Stomach smooth muscle (tissue), 2 donors: ENCODE data around the gene ADAM22.
A peak's percentile ranks its signal among the peaks of the same experiment; 100 is the strongest.
"Not testable (repeated sequence)": the region's sequence is repeated elsewhere in the genome, so short reads cannot be mapped to it uniquely, and the experiment has no call there.

ENCODE experiments used
- H3K27ac ChIP-seq: one replicate; pipeline ENCODE4 v1.7.0; 2013; ENCODE audit warnings: mild to moderate bottlenecking, low read length, inconsistent platforms
- H3K27me3 ChIP-seq, 2 donors: one replicate each; pipeline ENCODE4 v1.7.0; 2013; ENCODE audit warnings: low read length in 2 of 2; ENCODE audit not compliant: insufficient read depth in 2 of 2, control insufficient read depth in 1 of 2
- H3K36me3 ChIP-seq, 2 donors: one replicate each; pipeline ENCODE4 v1.7.0; 2013; ENCODE audit warnings: low read length in 2 of 2; ENCODE audit not compliant: control insufficient read depth in 2 of 2, insufficient read depth in 2 of 2
- H3K4me1 ChIP-seq: one replicate; pipeline ENCODE4 v1.7.0; 2013; ENCODE audit warnings: low read length; ENCODE audit not compliant: control insufficient read depth, insufficient read depth
- H3K4me3 ChIP-seq, 2 donors: one replicate each; pipeline ENCODE4 v1.7.0; 2013; ENCODE audit warnings: low read length in 2 of 2
- H3K9ac ChIP-seq, 2 donors: one replicate each; pipeline ENCODE4 v1.7.0; 2013; ENCODE audit warnings: low read length in 2 of 2, mild to moderate bottlenecking in 1 of 2
- H3K9me3 ChIP-seq, 2 donors: one replicate each; pipeline ENCODE4 v1.7.0; 2013; ENCODE audit warnings: low read length in 2 of 2; ENCODE audit not compliant: control insufficient read depth in 2 of 2
- donor health status: healthy.
- donor health status: Pancreatic carcinoma.

ADAM22 gene

DNA sequence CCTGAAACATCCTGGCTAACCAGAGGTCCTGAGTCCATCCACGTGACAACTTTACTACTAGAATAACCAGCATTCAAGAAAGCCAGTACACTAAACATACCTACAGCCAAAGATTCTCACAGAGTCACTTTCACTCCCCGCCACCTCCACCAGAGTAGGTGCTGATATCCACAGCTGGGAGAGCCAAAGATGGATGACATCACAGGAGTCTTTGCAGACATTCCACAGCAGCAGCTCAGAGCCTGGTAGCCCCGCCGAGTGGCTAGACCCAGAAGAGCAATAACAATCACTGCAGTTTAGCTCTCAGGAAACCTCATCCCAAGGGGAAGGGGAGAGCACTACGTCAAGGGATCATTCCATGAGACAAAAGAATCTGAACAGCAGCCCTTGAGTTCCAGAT, 13.5 kb upstream of the ADAM22 start:
- no peaks in the 10 kb centered on the region for H3K27me3 ChIP-seq
- H3K9ac ChIP-seq: no peak overlapping the region
- H3K4me3 ChIP-seq: no peak overlapping the region
- no peaks in the 10 kb centered on the region for H3K36me3 ChIP-seq
- H3K27ac ChIP-seq: no peak overlapping the region
- H3K9me3 ChIP-seq: no peaks in the 10 kb centered on the region
- no peaks in the 10 kb centered on the region for H3K4me1 ChIP-seq

DNA sequence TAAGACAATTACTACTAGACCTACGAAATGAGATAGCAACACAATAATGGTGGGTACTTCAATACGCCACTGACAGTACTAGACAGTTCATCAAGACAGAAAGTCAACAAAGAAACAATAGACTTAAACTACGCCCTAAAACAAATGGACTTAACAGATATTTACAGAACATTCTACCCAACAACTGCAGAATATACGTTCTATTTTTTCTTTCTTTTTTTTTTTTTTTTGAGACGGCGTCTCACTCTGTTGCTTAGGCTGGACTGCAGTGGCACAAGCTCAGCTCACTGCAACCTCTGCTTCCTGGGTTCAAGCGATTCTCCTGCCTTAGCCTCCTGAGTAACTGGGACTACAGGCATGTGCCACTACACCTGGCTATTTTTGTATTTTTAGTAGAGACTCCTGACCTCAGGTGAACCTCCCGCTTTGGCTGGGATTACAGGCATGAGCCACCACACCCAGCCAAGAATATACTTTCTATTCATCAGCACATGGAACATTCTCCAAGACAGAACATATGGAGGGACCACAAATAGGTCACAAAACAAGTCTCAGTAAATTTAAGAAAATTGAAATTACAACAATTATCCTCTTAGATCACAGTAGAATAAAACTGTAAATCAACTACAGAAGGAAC, 11.2 kb upstream of the ADAM22 start:
- not testable (repeated sequence) for H3K9me3 ChIP-seq, H3K27ac ChIP-seq, H3K4me1 ChIP-seq, H3K27me3 ChIP-seq, H3K9ac ChIP-seq, H3K4me3 ChIP-seq, H3K36me3 ChIP-seq

DNA sequence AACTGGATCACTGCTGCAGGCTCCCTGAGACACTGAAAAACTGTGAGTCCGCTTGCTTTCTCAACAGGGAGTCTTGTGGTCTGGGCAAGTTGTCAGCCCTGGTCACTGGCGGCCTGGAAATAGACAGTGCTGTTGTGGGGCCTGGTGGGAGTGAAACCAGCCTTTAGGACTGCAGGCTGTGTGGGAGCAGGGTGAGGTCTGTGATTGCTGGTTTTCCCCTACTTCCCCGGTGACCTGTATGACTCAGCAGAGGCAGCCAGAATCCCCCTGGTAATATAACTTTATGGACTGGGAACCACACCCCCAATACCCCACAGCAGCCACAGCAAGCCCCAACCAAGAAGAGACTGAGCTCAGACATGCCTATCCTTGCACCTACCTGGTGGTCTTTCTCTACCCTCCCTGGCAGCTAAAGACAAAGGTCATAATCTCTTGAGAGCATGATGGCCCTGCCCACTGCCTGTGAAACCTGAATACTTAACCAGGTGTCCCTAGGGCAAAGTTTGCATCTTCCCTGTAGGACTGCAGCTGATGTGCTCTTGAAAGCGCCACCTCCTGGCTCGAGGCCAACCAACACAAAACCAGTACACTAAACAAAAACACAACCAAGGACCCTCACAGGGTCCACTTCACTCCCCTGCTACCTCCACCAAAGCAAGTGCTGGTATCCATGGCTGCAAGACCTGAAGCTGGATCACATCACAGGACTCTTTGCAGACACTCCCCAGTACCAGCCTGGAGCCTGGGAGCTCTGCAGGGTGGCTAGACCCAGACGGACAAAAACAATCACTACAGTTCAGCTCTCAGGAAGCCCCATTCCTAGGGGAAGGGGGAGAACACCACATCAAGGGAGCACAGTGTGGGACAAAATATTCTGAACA, 7.2 kb upstream of the ADAM22 start:
- H3K4me1 ChIP-seq: no peaks in the 10 kb centered on the region
- no peak overlapping the region for H3K27ac ChIP-seq
- H3K4me3 ChIP-seq: no peak overlapping the region
- no peaks in the 10 kb centered on the region for H3K36me3 ChIP-seq
- H3K27me3 ChIP-seq: no peaks in the 10 kb centered on the region
- H3K9me3 ChIP-seq: no peaks in the 10 kb centered on the region
- no peak overlapping the region for H3K9ac ChIP-seq

DNA sequence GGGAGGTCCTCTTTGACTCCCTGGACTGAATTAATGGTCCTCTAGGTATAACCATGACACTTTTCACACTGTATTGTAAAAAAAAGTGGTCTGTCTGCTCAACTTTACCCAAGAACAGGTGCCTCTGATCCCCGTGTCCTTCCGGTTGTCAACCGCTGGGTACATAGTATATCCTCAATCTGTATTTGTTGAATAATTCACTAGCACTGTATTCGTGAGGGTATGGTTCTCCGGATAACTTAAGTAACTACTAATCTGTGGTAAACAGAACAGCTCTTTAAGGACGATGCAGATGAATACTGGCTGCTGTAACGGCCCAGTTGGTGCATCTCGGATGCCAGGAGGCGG, 472 bp upstream of the ADAM22 start:
- Histone ChIP-seq H3K36me3 (no peaks in the 10 kb centered on the region), H3K9me3 (no peaks in the 10 kb centered on the region), H3K4me3 (peak overlapping the region; percentile 76 to 81), H3K27ac (no peak overlapping the region), H3K27me3 (no peaks in the 10 kb centered on the region), H3K9ac (no peak overlapping the region), H3K4me1 (peaks cover 3% of the 10 kb centered on the region)

DNA sequence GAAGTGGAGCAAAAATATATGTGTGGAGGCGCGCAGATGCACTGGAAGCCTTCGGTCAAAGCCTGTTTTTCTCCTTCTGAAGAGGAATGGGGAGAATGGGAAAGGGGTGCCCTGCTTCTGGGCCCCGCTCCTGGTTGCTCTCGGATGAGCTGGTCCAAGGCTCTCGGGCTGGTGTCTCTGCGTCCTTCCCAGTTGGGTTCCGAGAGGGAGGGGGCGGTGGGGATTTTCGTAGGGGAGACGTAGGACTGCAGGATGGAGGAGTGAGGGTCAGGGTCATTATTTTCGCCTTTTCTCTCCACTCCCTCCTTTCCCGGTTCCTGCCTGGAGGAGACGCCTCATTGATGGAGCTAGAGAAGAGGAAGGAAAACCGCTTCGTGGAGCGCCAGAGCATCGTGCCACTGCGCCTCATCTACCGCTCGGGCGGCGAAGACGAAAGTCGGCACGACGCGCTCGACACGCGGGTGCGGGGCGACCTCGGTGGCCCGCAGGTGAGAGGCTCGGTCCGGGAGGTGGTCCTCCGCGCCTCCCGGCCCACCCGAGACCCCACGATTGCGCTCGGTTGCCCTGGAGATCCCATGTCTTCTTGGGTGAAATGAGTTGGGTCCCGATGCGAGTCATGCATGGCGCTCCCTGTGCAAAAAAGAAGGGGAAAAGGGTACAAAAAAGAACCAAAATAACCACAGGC, 790 bp downstream of the ADAM22 start:
- H3K9me3 ChIP-seq: no peaks in the 10 kb centered on the region
- H3K27ac ChIP-seq: no peak overlapping the region
- H3K9ac ChIP-seq: peak overlapping the region; percentile 22 to 42
- H3K36me3 ChIP-seq: no peaks in the 10 kb centered on the region
- no peaks in the 10 kb centered on the region for H3K27me3 ChIP-seq
- peaks cover 3% of the 10 kb centered on the region for H3K4me1 ChIP-seq
- H3K4me3 ChIP-seq: peak overlapping the region; percentile 76 to 81

DNA sequence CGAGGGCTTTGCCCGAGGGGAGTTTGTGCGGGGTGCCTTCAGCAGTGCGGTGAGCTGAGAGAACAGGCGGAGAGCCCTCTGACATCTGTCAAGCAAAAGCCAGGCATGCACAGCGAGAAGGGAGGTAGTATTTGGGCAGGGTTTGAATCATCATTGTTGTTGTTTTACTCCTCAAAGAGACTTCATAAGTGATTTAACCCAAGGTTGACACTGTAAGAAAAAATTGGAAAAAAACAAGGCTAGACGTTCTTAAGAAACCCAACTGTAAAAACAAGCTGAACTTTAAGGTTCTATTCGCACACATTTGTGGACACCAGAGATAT, 1.3 kb downstream of the ADAM22 start:
- Histone ChIP-seq H3K36me3 (no peaks in the 10 kb centered on the region), H3K4me1 (peaks cover 3% of the 10 kb centered on the region), H3K4me3 (peak overlapping the region; percentile 76 to 81), H3K9me3 (no peaks in the 10 kb centered on the region), H3K27me3 (no peaks in the 10 kb centered on the region), H3K27ac (no peak overlapping the region), H3K9ac (no peak overlapping the region)

DNA sequence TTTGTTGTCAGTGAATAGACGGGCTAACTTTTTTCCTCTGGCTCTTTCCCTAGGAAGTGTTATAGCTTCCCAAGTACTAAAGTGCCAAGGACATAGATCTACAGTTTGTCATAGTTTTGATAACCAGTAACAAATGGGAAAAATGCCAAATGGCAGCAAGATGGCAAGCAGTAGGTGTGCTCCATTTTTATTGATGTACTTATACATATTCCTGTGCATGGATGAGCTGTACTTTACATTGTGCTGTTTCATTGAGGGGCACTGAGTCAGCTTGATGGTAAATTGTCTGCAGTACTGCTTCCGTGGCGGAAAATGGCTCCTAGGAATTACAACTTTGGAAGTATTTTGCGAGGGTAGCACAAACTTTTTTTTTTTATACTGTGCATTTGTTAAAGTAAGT, 7.1 kb downstream of the ADAM22 start:
- Histone ChIP-seq H3K9me3 (no peaks in the 10 kb centered on the region), H3K27ac (no peak overlapping the region), H3K36me3 (no peaks in the 10 kb centered on the region), H3K9ac (no peak overlapping the region), H3K4me1 (no peaks in the 10 kb centered on the region), H3K4me3 (no peak overlapping the region), H3K27me3 (no peaks in the 10 kb centered on the region)

DNA sequence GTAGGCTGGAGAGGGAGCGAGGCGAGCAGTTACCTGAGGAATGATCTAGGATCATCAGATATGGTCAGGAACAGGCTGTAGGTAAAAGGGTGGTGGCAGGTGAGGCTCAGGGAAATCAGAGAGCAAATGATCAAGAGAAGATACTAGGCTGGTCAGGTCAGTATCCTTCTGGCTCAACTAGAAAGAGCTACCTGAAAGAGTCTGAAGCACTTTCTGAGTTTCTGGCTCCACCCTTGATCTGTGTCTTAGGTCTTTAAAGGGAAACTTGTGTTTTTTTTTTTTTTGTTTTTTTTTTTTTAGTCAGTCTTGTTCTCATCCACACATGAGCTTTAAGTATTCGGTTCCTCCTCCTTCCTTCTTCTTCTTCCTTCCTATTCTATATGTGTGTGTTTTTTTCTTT, 10.5 kb downstream of the ADAM22 start:
- H3K36me3 ChIP-seq: no peaks in the 10 kb centered on the region
- no peak overlapping the region for H3K9ac ChIP-seq
- H3K27me3 ChIP-seq: no peaks in the 10 kb centered on the region
- H3K4me1 ChIP-seq: no peaks in the 10 kb centered on the region
- no peak overlapping the region for H3K27ac ChIP-seq
- H3K4me3 ChIP-seq: no peak overlapping the region
- no peaks in the 10 kb centered on the region for H3K9me3 ChIP-seq

DNA sequence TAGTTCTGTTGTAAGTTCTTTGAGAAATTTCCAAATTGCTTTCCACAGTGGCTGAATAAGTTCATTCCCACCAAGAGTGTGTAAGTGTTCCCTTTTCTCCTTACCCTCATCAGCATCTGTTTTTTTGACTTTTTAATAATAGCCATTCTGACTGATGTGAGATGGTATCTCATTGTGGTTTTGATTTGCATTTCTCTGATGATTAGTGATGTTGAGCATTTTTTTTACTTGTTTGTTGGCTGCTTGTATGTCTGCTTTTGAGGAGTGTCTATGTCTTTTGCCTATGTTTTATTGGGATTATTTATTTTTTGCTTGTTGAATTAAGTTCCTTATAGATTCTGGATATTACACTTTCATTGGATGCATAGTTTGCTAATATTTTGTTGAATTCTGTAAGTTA, 11.9 kb downstream of the ADAM22 start:
- H3K27me3 ChIP-seq, H3K4me1 ChIP-seq, H3K36me3 ChIP-seq, H3K27ac ChIP-seq, H3K4me3 ChIP-seq, H3K9ac ChIP-seq, H3K9me3 ChIP-seq: not testable (repeated sequence)

DNA sequence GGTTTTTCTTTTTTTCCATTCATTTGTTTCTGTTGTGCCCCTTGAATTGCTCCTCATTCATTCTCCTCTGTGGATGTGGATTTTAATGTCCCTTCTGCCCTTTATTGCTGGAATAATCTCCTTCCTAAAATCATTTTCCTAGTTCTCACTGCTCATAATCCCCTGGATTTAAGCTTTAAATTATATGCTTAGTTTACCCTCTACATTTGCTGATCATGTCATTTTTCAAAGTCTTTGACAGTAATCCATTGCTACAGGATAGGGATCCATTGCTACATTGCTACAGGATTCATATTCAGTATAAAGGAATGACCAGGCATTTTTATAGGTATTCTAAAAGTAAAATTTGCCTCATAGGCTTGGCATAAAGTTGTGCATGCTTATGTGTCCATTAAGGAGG, 14.3 kb downstream of the ADAM22 start:
- H3K9me3 ChIP-seq: no peaks in the 10 kb centered on the region
- no peak overlapping the region for H3K9ac ChIP-seq
- no peaks in the 10 kb centered on the region for H3K36me3 ChIP-seq
- H3K4me3 ChIP-seq: no peak overlapping the region
- no peaks in the 10 kb centered on the region for H3K4me1 ChIP-seq
- no peak overlapping the region for H3K27ac ChIP-seq
- H3K27me3 ChIP-seq: no peaks in the 10 kb centered on the region

DNA sequence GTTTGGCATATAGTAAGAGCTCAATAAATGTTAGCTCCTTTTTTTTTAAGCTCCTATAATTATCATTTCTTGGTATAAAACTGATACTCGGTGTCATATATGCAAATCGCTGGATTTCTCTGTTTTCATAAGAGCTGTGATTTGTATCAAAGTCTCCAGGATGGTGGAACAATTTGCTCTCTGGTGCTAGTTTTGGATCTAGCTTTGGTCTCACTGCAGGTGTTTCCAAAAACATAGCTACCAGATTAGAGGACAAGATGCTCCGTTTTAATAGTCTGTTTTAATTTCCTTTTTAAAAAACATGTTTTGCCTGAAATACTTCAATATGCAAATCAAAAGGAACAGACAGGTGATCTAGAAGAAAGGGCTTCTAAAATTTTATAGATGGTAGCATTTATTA, 25.3 kb downstream of the ADAM22 start:
- no peak overlapping the region for H3K27ac ChIP-seq
- H3K9me3 ChIP-seq: no peaks in the 10 kb centered on the region
- no peak overlapping the region for H3K4me3 ChIP-seq
- H3K36me3 ChIP-seq: no peaks in the 10 kb centered on the region
- no peaks in the 10 kb centered on the region for H3K27me3 ChIP-seq
- H3K4me1 ChIP-seq: no peaks in the 10 kb centered on the region
- no peak overlapping the region for H3K9ac ChIP-seq
